T1000 (cell line): ENCODE data around the gene IQSEC3.
"Not testable (repeated sequence)": the region's sequence is repeated elsewhere in the genome, so short reads cannot be mapped to it uniquely, and the experiment has no call there.

ENCODE experiments used
- DNase-seq: peaks from one replicate; lab custom pipeline; 2025; ENCODE audit warnings: mixed read lengths; lab: John Stamatoyannopoulos, UW

Gene IQSEC3

GRCh38 chr12:111699-112493 is 45.3 kb downstream of the IQSEC3 start:
- no peak for DNase-seq

GRCh38 chr12:113347-113746 is 46.8 kb downstream of the IQSEC3 start:
- no peak for DNase-seq

GRCh38 chr12:114626-115211 is 48.2 kb downstream of the IQSEC3 start:
- DNase-seq = no peak

GRCh38 chr12:115518-115917 is 49.0 kb downstream of the IQSEC3 start:
- no peak for DNase-seq

GRCh38 chr12:115960-116915 is 49.7 kb downstream of the IQSEC3 start:
- DNase-seq = no peak

- no peak for DNase-seq
Observed at GRCh38 chr12:117311-117710, 50.7 kb downstream of the IQSEC3 start.

- no peak for DNase-seq
Observed at GRCh38 chr12:117816-118345, 51.3 kb downstream of the IQSEC3 start.

GRCh38 chr12:118591-118990 is 52.0 kb downstream of the IQSEC3 start:
- no peak for DNase-seq

- no peak for DNase-seq
Observed at GRCh38 chr12:120951-121350, 54.4 kb downstream of the IQSEC3 start.

GRCh38 chr12:121647-122046 is 55.1 kb downstream of the IQSEC3 start:
- DNase-seq = no peak

GRCh38 chr12:125075-125474 is 58.5 kb downstream of the IQSEC3 start:
- no peak for DNase-seq

GRCh38 chr12:125566-125965 is 59.0 kb downstream of the IQSEC3 start:
- no peak for DNase-seq

- DNase-seq = no peak
Observed at GRCh38 chr12:128079-128478, 61.5 kb downstream of the IQSEC3 start.

- DNase-seq = no peak
Observed at GRCh38 chr12:129001-129400, 62.4 kb downstream of the IQSEC3 start.

- DNase-seq = no peak
Observed at GRCh38 chr12:130519-130918, 64.0 kb downstream of the IQSEC3 start.

GRCh38 chr12:131008-131407 is 64.4 kb downstream of the IQSEC3 start:
- no peak for DNase-seq

GRCh38 chr12:131732-132495 is 65.3 kb downstream of the IQSEC3 start:
- DNase-seq = no peak

- not testable (repeated sequence) for DNase-seq
Observed at GRCh38 chr12:133616-134232, 67.2 kb downstream of the IQSEC3 start.

GRCh38 chr12:135138-135537 is 68.6 kb downstream of the IQSEC3 start:
- no peak for DNase-seq

- no peak for DNase-seq
Observed at GRCh38 chr12:138171-138897, 71.8 kb downstream of the IQSEC3 start.
